ENCODE data around the gene MROH2A. TPM values are rescaled to one million over a fixed set of nuclear protein-coding genes. Genes with fewer than 3 reads are reported as not detected.

MROH2A gene
- total and polyA plus RNA-seq, 9 of the 15 experiments (the other 6 are each of a cell fraction or from before 2014, with no cell fraction given): 0.03 TPM; not detected in 8

DNA sequence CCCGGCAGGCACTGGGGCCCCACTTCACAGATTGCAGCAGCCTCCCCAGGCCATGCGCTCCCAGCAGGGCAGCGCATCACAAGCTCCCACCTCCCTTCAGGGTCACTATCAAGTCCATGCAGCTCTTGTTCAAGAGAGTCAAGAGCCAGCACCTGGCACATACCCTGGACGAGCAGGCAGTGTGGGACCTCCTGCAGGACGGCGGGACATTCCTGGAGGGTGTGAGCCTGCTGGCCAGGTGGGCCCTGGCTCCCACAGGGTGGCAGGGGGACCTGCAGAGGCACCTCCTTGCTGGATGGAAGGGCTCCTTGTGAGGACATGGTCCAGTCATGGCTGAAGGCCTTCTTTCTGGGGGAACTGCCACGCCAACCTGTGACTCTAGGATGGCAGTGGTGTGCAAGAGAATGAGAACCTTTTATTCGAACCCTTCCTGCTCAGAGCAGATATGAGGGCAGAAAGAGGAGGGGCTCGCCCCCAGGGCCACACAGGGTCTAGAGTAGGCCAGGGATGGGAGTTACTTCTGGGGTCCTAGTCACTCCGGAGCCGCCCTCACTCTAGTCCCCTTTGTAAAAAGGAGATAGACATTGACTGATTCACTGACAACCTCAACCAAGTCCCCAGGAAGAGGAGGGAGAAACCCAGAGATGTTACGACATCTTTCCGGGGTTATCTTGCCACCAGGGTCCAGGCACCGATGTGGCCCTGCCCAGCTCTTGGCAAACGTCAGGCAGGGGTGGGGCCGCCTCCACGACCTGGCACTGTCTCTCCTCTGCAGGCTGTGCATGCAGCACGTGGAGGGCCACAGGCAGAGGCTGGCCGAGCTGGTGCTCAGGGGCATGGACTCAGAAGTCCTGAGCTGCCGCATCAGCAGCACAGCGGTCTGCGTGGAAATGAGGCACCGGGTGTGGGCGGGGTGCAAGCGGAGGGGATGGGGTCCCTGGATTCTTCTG is 44.9 kb downstream of the MROH2A start:
- Histone ChIP-seq H3K4me2 (ENCODE audit: insufficient read depth, low read length) (no peak overlapping the region), H2AFZ (ENCODE audit: low read depth, low read length) (no peak overlapping the region), H3K9ac (ENCODE audit: insufficient read depth in 1 of 2, low read depth in 2 of 2, low read length in 2 of 2) (no peak overlapping the region), H3K4me1 (replicated peaks in 1 of 2; ENCODE audit: control insufficient read depth in 2 of 2, insufficient read depth in 2 of 2, low read length in 2 of 2) (no peaks in the 10 kb centered on the region; a peak in 1 of 5 replicates), H3K9me1 (ENCODE audit: control insufficient read depth, insufficient read depth, low read length) (no peaks in the 10 kb centered on the region), H4K20me1 (replicated peaks; ENCODE audit: control insufficient read depth, insufficient read depth, low read length) (no peaks in the 10 kb centered on the region; the same call in 1 of the 2 replicates), H3K27me3 (ENCODE audit: control insufficient read depth in 2 of 2, insufficient read depth in 2 of 2, low read length in 2 of 2) (peaks cover 2 to 52% of the 10 kb centered on the region in 2 experiments; a peak in 3 of 5 replicates), H3K27ac (ENCODE audit: extremely low read depth, low read depth, low read length) (no peak overlapping the region), H3K36me3 (ENCODE audit: control insufficient read depth, insufficient read depth, low read length) (no peaks in the 10 kb centered on the region), H3K4me3 (no peak overlapping the region), H3K79me2 (ENCODE audit: control insufficient read depth, insufficient read depth, low read length) (no peaks in the 10 kb centered on the region), H3K9me3 (replicated peaks; ENCODE audit: control insufficient read depth, insufficient read depth, low read depth, low read length) (no peaks in the 10 kb centered on the region)
- TF ChIP-seq ZKSCAN8 (CRISPR knock-in tag; IDR thresholded peaks at IDR 0.05) (no peak), LCOR (CRISPR knock-in tag; IDR thresholded peaks at IDR 0.05) (no peak), KLF6 (CRISPR knock-in tag; IDR thresholded peaks at IDR 0.05; ENCODE audit: borderline replicate concordance) (no peak), HMG20B (CRISPR knock-in tag; IDR thresholded peaks at IDR 0.05) (no peak), GATA2 (CRISPR knock-in tag; IDR thresholded peaks at IDR 0.05) (no peak), SNRNP70 (optimal IDR thresholded peaks at IDR 0.05; ENCODE audit: low read depth, low read length) (no peak), ZNF175 (CRISPR knock-in tag; IDR thresholded peaks at IDR 0.05; ENCODE audit: low read depth) (no peak), SP1 (CRISPR knock-in tag; IDR thresholded peaks at IDR 0.05) (no peak), ADNP (tag; IDR thresholded peaks at IDR 0.05) (no peak), JUNB (CRISPR knock-in tag; conservative IDR thresholded peaks at IDR 0.05) (no peak), HDAC6 (IDR thresholded peaks at IDR 0.05; ENCODE audit: low read depth, low read length) (no peak)
- TF ChIP-seq, protein P1, sequence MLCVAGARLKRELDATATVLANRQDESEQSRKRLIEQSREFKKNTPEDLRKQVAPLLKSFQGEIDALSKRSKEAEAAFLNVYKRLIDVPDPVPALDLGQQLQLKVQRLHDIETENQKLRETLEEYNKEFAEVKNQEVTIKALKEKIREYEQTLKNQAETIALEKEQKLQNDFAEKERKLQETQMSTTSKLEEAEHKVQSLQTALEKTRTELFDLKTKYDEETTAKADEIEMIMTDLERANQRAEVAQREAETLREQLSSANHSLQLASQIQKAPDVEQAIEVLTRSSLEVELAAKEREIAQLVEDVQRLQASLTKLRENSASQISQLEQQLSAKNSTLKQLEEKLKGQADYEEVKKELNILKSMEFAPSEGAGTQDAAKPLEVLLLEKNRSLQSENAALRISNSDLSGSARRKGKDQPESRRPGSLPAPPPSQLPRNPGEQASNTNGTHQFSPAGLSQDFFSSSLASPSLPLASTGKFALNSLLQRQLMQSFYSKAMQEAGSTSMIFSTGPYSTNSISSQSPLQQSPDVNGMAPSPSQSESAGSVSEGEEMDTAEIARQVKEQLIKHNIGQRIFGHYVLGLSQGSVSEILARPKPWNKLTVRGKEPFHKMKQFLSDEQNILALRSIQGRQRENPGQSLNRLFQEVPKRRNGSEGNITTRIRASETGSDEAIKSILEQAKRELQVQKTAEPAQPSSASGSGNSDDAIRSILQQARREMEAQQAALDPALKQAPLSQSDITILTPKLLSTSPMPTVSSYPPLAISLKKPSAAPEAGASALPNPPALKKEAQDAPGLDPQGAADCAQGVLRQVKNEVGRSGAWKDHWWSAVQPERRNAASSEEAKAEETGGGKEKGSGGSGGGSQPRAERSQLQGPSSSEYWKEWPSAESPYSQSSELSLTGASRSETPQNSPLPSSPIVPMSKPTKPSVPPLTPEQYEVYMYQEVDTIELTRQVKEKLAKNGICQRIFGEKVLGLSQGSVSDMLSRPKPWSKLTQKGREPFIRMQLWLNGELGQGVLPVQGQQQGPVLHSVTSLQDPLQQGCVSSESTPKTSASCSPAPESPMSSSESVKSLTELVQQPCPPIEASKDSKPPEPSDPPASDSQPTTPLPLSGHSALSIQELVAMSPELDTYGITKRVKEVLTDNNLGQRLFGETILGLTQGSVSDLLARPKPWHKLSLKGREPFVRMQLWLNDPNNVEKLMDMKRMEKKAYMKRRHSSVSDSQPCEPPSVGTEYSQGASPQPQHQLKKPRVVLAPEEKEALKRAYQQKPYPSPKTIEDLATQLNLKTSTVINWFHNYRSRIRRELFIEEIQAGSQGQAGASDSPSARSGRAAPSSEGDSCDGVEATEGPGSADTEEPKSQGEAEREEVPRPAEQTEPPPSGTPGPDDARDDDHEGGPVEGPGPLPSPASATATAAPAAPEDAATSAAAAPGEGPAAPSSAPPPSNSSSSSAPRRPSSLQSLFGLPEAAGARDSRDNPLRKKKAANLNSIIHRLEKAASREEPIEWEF (CRISPR knock-in tag; IDR thresholded peaks at IDR 0.05): no peak
- 4% methylated on average over 14 of the region's 25 CpGs for WGBS (ENCODE audit: insufficient coverage, low coverage, missing lambda C conversion rate)
- no TSS peak for BruUV-seq (replicated peaks)
- FAIRE-seq (no peak), ATAC-seq (no peak), DNase-seq (ENCODE audit: extremely low read depth in 1 of 4, low spot score in 3 of 4) (no peak)
- CTCF ChIA-PET (ENCODE audit: low intra/inter-chr PET ratio): no interaction called here
- intact Hi-C loops (cut with micrococcal nuclease) (no loop called here), in situ Hi-C loops (cut with MboI) (no loop called here)
- POLR2A ChIA-PET: interaction anchor here (0.6 to 1.5 kb wide), 2 partner anchors 9 to 10 kb away, joined by 3 to 6 read pairs; no protein-coding TSS in a partner anchor
